ENCODE data around the gene TNPO1. TPM values are rescaled to one million over a fixed set of nuclear protein-coding genes. Genes with fewer than 3 reads are reported as not detected.
A peak's percentile ranks its signal among the peaks of the same experiment; 100 is the strongest.

Gene TNPO1
- total and polyA plus RNA-seq, 2 of the 13 experiments (the other 11 are each of a cell fraction or from before 2014, with no cell fraction given) = 26.7 to 123 TPM

GRCh38 chr5:72955768-72956323 is 139.4 kb downstream of the TNPO1 start, which contains the start of gene FCHO2 (continued):
- TF ChIP-seq KIAA2018 (CRISPR knock-in tag; IDR thresholded peaks at IDR 0.05; ENCODE audit: borderline replicate concordance) = no peak
- TF ChIP-seq ZMYM4 (CRISPR knock-in tag; IDR thresholded peaks at IDR 0.05) = peak; percentile 84
- no peak for TF ChIP-seq IKZF4 (CRISPR knock-in tag; IDR thresholded peaks at IDR 0.05; ENCODE audit: borderline replicate concordance, low read depth, not compliant biosample characterization)
- no peak; the same call in 1 of the 2 replicates for TF ChIP-seq TP53 (CRISPR knock-in tag; conservative IDR thresholded peaks at IDR 0.05)
- TF ChIP-seq ELF3 (CRISPR knock-in tag; IDR thresholded peaks at IDR 0.05) = peak; percentile 24; the same call in 1 of the 2 replicates
- 0 out of 2 replicates have a peak, but pooled peaks have one; percentile 13 for TF ChIP-seq ZNF235 (CRISPR knock-in tag; IDR thresholded peaks at IDR 0.05; ENCODE audit: borderline replicate concordance)
- TF ChIP-seq CSRNP1 (CRISPR knock-in tag; IDR thresholded peaks at IDR 0.05) = no peak
- no peak for TF ChIP-seq FOXM1 (CRISPR knock-in tag; IDR thresholded peaks at IDR 0.05)
- TF ChIP-seq THAP7 (CRISPR knock-in tag; IDR thresholded peaks at IDR 0.05) = peak; percentile 69; the same call in 1 of the 2 replicates
- TF ChIP-seq ZMAT5 (CRISPR knock-in tag; IDR thresholded peaks at IDR 0.05; ENCODE audit: borderline replicate concordance, low read depth) = no peak
- TF ChIP-seq ZNF160 (CRISPR knock-in tag; IDR thresholded peaks at IDR 0.05) = no peak
- TF ChIP-seq GLMP (CRISPR knock-in tag; IDR thresholded peaks at IDR 0.05; ENCODE audit: borderline replicate concordance) = no peak
- no peak for TF ChIP-seq ZNF138 (CRISPR knock-in tag; IDR thresholded peaks at IDR 0.05; ENCODE audit: low read depth)
- TF ChIP-seq HMGA1 (CRISPR knock-in tag; conservative IDR thresholded peaks at IDR 0.05) = no peak
- TF ChIP-seq PHF21A (CRISPR knock-in tag; IDR thresholded peaks at IDR 0.05) = peak; percentile 75
